Uterus (tissue), 2 donors: ENCODE results near the gene CCDC91.

Experiments used
- POLR2A ChIP-seq, 2 donors: fragments of 450-650 bp; IDR thresholded peaks; one replicate each; pipeline ENCODE4 v1.6.1; 2016; ENCODE audit warnings: antibody characterized with exemption in 2 of 2, mild to moderate bottlenecking in 1 of 2, moderate library complexity in 1 of 2
- TF ChIP-seq, protein P1 (sequence below), 4 experiments: fragments of 200-600 bp in 2 of 4; fragments of 450-650 bp in 2 of 4; sonication (generic) in 2 of 4; IDR thresholded peaks; one replicate each; pipeline ENCODE4 v1.5.1; 2016 to 2019; ENCODE audit warnings: antibody characterized with exemption in 4 of 4, mild to moderate bottlenecking in 2 of 4, moderate library complexity in 1 of 4

DNA sequence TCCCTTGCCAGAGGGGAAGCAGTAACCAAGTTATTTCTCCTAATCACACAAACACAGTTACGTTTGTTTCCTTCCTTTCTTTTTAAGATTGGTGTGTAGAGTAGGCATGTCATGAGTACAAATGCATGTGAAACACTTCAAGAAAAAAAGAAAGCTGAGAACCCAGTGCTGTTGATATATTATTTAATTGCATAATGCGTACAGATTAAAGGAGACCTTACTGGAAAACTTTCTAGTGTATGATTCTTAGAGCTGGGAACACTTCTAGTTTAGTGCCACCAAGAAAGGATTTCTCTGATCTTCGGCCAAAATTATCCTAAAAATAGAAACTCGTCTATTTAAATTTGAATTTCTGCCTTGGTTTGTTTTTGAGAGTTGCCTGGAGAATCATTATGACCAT lies 365.5 kb downstream of the CCDC91 start:
- no peak for TF ChIP-seq POLR2A (IDR thresholded peaks at IDR 0.05)
- TF ChIP-seq, protein P1, sequence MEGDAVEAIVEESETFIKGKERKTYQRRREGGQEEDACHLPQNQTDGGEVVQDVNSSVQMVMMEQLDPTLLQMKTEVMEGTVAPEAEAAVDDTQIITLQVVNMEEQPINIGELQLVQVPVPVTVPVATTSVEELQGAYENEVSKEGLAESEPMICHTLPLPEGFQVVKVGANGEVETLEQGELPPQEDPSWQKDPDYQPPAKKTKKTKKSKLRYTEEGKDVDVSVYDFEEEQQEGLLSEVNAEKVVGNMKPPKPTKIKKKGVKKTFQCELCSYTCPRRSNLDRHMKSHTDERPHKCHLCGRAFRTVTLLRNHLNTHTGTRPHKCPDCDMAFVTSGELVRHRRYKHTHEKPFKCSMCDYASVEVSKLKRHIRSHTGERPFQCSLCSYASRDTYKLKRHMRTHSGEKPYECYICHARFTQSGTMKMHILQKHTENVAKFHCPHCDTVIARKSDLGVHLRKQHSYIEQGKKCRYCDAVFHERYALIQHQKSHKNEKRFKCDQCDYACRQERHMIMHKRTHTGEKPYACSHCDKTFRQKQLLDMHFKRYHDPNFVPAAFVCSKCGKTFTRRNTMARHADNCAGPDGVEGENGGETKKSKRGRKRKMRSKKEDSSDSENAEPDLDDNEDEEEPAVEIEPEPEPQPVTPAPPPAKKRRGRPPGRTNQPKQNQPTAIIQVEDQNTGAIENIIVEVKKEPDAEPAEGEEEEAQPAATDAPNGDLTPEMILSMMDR (IDR thresholded peaks at IDR 0.05), result no peak
